H1 (cell line): ENCODE results near the gene MTMR10.

Source experiments
- ASH2L ChIP-seq: fragments of 200-600, 300-600 bp; sonication (generic); IDR thresholded peaks from one replicate; pipeline ENCODE4 v1.7.1; 2017; ENCODE audit warnings: low read length
- ATF3 ChIP-seq: IDR thresholded peaks from 2 replicates; pipeline ENCODE4 v1.6.1; 2011; ENCODE audit warnings: low read depth, mild to moderate bottlenecking, low read length; ENCODE audit not compliant: insufficient read depth
- CTCF ChIP-seq, 3 experiments: IDR thresholded peaks; 1 replicate in 2 of 3; 2 replicates in 1 of 3; pipeline versions ENCODE4 v1.5.1 to v1.6.1; 2011; ENCODE audit warnings: low read length in 3 of 3, mild to moderate bottlenecking in 3 of 3, inconsistent platforms in 2 of 3, low read depth in 1 of 3, moderate library complexity in 1 of 3; ENCODE audit not compliant: insufficient read depth in 1 of 3; ENCODE audit errors: control extremely low read depth in 1 of 3
- EP300 ChIP-seq, 2 experiments: IDR thresholded peaks; 1 replicate in 1 of 2; 2 replicates in 1 of 2; pipeline ENCODE4 v1.6.1; 2011 to 2012; ENCODE audit warnings: low read depth in 2 of 2, low read length in 2 of 2, mild to moderate bottlenecking in 2 of 2, borderline replicate concordance in 1 of 2, inconsistent platforms in 1 of 2, moderate library complexity in 1 of 2
- EZH2 ChIP-seq: fragments of 200-600 bp; sonication (generic); IDR thresholded peaks from 2 replicates; pipeline ENCODE4 v1.7.1; 2012; ENCODE audit warnings: low read depth, mild to moderate bottlenecking, moderate library complexity, low read length, inconsistent platforms; ENCODE audit not compliant: severe bottlenecking
- HDAC6 ChIP-seq: IDR thresholded peaks from one replicate; pipeline ENCODE4 v1.7.1; 2012; ENCODE audit warnings: low read depth, mild to moderate bottlenecking, inconsistent platforms, low read length, moderate library complexity
- JUN ChIP-seq: IDR thresholded peaks from 2 replicates; pipeline ENCODE4 v1.6.1; 2011; ENCODE audit warnings: low read depth, mild to moderate bottlenecking, improper control_type of control experiment, low read length
- KDM5A ChIP-seq: fragments of 200-600 bp; IDR thresholded peaks from 2 replicates; pipeline ENCODE4 v1.7.1; 2012; ENCODE audit warnings: mild to moderate bottlenecking, low read length, inconsistent platforms, mixed read lengths
- POLR2A ChIP-seq, 2 experiments: IDR thresholded peaks; 1 replicate in 1 of 2; 2 replicates in 1 of 2; pipeline ENCODE4 v1.6.1; 2011; ENCODE audit warnings: low read depth in 2 of 2, low read length in 2 of 2, mild to moderate bottlenecking in 2 of 2; ENCODE audit errors: control extremely low read depth in 1 of 2
- RFX5 ChIP-seq: IDR thresholded peaks from 2 replicates; pipeline ENCODE4 v1.6.1; 2011; ENCODE audit warnings: low read depth, low read length, improper control_type of control experiment, borderline replicate concordance
- RNF2 ChIP-seq: fragments of 200-900, 300-1000 bp; sonication (generic); IDR thresholded peaks from 2 replicates; pipeline ENCODE4 v1.7.1; 2016; ENCODE audit warnings: borderline replicate concordance, low read depth, mild to moderate bottlenecking, antibody characterized with exemption, low read length; ENCODE audit not compliant: poor library complexity, severe bottlenecking; ENCODE audit errors: missing control alignments
- SIN3A ChIP-seq, 2 experiments: IDR thresholded peaks in 1 of 2; conservative IDR thresholded peaks in 1 of 2; 2 replicates each; pipeline ENCODE4 v1.6.1; 2011 to 2012; ENCODE audit warnings: low read length in 2 of 2, improper control_type of control experiment in 1 of 2, low read depth in 1 of 2, mild to moderate bottlenecking in 1 of 2
- SP1 ChIP-seq: IDR thresholded peaks from 2 replicates; pipeline ENCODE4 v1.6.1; 2011; ENCODE audit warnings: low read depth, low read length
- TEAD4 ChIP-seq: IDR thresholded peaks from 2 replicates; pipeline ENCODE4 v1.6.1; 2012; ENCODE audit warnings: low read depth, low read length, inconsistent platforms, mixed read lengths

- TF ChIP-seq EP300 (IDR thresholded peaks at IDR 0.05; ENCODE audit: borderline replicate concordance in 1 of 2, low read depth in 2 of 2, low read length in 2 of 2) (no peak), SP1 (no peak), EZH2 (no peak), CTCF (IDR thresholded peaks at IDR 0.05; ENCODE audit: control extremely low read depth in 1 of 3, insufficient read depth in 1 of 3, low read depth in 1 of 3, low read length in 3 of 3) (no peak), RNF2 (no peak), POLR2A (IDR thresholded peaks at IDR 0.05; ENCODE audit: control extremely low read depth in 1 of 2, low read depth in 2 of 2, low read length in 2 of 2) (no peak), KDM5A (no peak), TEAD4 (no peak), HDAC6 (no peak), RFX5 (no peak), JUN (no peak), ASH2L (no peak), ATF3 (no peak), SIN3A (conservative IDR thresholded peaks at IDR 0.05 in 1 of 2, IDR thresholded peaks at IDR 0.05 in 1 of 2; ENCODE audit: low read depth in 1 of 2, low read length in 2 of 2) (no peak)
These were observed 46.5 kb upstream of the MTMR10 start for GRCh38 chr15:31037731-31038477.
